GM12873 (cell line): ENCODE measurements around the gene GPC2.

Experiments used
- TF ChIP-seq, protein P1 (sequence below): IDR thresholded peaks from 2 replicates; pipeline ENCODE4 v1.5.1; 2012; ENCODE audit warnings: low read depth, mild to moderate bottlenecking, moderate library complexity, low read length, control low read depth; ENCODE audit not compliant: insufficient read depth; ENCODE audit errors: missing control alignments

Gene GPC2

GRCh38 chr7:100173806-100174495 lies 3.2 kb downstream of the GPC2 start:
- TF ChIP-seq, protein P1, sequence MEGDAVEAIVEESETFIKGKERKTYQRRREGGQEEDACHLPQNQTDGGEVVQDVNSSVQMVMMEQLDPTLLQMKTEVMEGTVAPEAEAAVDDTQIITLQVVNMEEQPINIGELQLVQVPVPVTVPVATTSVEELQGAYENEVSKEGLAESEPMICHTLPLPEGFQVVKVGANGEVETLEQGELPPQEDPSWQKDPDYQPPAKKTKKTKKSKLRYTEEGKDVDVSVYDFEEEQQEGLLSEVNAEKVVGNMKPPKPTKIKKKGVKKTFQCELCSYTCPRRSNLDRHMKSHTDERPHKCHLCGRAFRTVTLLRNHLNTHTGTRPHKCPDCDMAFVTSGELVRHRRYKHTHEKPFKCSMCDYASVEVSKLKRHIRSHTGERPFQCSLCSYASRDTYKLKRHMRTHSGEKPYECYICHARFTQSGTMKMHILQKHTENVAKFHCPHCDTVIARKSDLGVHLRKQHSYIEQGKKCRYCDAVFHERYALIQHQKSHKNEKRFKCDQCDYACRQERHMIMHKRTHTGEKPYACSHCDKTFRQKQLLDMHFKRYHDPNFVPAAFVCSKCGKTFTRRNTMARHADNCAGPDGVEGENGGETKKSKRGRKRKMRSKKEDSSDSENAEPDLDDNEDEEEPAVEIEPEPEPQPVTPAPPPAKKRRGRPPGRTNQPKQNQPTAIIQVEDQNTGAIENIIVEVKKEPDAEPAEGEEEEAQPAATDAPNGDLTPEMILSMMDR = no peak

GRCh38 chr7:100171840-100172239 lies 5.3 kb downstream of the GPC2 start:
- TF ChIP-seq, protein P1 = no peak

DNA sequence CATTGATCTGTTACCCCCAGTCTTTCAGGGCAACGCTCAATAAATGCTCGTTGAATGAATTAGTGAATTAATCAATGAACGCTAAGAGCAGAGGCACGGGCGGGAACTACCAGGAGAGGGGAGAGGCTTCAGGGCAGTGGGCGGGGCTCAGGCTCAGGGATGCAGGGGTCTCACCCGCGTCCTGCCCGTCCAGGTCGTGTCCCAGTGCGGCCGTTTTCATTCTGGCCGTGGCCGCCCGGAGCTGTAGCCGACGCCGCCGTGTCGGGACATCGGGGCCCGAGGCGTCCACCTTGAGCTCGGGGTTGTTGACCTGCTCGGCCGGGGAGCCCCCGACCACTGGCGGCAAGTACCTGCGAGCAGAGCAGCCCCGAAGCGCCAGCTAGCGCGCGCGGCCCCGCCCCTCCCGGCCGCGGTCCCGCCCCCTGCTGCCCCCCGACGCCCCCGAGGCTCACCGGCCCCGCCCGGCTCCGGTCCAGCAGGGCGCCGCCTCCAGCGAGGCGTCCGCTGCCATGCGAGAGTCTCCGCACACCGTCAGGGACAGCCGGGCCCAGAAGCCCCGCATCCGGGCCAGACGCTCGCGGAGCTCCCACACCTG lies 6.0 kb downstream of the GPC2 start:
- TF ChIP-seq, protein P1 = no peak

DNA sequence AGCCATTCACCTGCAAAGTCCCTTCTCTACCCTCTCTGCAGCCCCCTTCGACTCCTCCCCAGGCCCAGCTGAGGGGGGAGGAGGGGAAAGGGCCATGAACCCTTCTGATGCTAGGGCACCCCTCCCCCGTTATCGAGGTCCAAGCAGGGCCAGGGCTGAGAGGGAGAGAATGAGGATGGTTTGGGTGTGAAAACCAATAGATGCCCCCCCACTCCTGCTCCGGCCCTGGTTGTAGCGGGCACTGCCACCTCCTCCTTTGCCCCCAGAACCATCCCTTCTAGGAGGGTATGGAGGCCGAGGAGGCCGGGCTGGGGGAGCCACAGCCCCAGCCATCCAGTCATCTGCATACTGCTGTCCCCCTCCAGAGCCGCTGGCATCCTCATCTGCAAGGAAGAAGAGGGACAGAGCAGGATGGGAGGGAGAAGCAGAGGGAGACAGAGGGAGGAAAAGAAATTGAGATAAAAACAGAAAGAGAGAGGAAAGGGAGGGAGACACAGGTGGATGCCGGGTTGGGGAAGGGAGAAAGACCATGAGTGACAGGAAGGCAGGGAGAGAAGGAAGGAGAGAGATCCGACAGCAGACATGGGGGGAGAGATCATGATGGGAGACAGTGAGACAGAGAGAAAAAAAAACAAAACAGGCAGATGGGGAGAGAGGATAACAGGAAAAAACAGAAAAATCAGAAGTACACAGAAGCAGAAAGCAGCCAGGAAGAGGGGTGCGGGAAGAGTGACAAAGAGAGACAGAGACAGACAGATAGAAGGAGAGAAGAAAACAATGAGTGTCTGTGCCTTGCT lies 6.9 kb downstream of the GPC2 start:
- TF ChIP-seq, protein P1 = no peak

DNA sequence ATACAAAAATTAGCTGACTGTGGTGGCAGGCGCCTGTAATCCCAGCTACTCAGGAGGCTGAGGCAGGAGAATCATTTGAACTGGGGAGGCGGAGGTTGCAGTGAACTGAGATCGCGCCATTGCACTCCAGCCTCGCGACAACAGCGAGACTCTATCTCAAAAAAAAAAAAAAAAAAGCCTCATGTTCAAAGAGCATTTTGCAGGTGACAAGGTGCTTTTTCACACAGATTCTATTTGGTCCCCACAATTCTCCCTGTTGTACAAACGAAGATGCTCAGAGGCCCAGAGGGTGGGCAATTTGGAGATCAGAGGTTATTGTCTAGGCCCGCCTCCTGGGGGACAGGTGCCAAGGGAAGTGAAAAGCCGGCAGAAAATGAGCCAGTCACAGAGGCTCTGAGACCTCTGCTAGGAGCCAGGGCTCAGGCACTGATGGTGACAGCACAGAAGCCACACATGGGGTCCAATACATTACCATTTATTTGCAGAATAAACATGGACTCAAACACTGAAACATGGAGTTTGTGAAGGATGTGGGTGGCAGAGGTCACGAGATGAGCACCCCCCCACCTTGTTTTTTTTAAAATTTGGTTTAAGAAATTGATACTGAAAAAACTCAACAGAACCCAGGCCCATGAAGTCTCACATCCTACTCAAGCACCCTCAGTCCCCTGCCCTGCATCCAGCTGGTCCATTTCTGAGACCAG lies 7.9 kb downstream of the GPC2 start:
- TF ChIP-seq, protein P1 = no peak

- TF ChIP-seq, protein P1 = no peak
Observed at GRCh38 chr7:100167912-100168323, 9.3 kb downstream of the GPC2 start.
